GM12878 (cell line): Measurements from ENCODE around the gene ASPDH. TPM values are rescaled to one million over a fixed set of nuclear protein-coding genes. Genes with fewer than 3 reads are reported as not detected.

Experiments used
- ATAC-seq: fragments of 200-7000 bp; cut with Tn5 transposase; 3 replicates; pipeline ENCODE4 v1.9.1; 2020; ENCODE audit warnings: mild to moderate bottlenecking, moderate library complexity
- BruUV-seq: library from RNA; stranded (reverse); fragments of 400-500 nt; replicated peaks from 2 replicates; lab custom pipeline; 2021; lab: Mats Ljungman, UMichigan
- CTCF ChIA-PET: fragments of 300-600 bp; sonication (Branson Sonifier 250); formaldehyde crosslinking; extraction: SDS; loops from one replicate; lab custom pipeline; 2021; ENCODE audit warnings: inconsistent platforms; lab: Yijun Ruan, JAX
- POLR2A ChIA-PET: fragments of 350-600 bp; formaldehyde crosslinking; extraction: SDS; loops from one replicate; lab custom pipeline; 2021; ENCODE audit warnings: inconsistent platforms; lab: Charles Lee
- RAD21 ChIA-PET: fragments of 300-600 bp; sonication (Branson Sonifier 250); formaldehyde crosslinking; loops from one replicate; lab custom pipeline; 2023; ENCODE audit warnings: antibody characterized with exemption; ENCODE audit not compliant: unreplicated experiment; lab: Charles Lee
- SMC1A ChIA-PET: fragments of 300-600 bp; sonication (Branson Sonifier 250); formaldehyde crosslinking; loops from one replicate; lab custom pipeline; 2023; ENCODE audit not compliant: unreplicated experiment, uncharacterized antibody; lab: Charles Lee
- DNase-seq: peaks from one replicate; pipeline ENCODE4 v3.0.0-alpha.2; 2011; ENCODE audit warnings: low read depth, low spot score
- FAIRE-seq: peaks from 3 replicates; lab custom pipeline; 2011; peaks lifted over from hg19 to GRCh38; lab: Jason Lieb, UNC
- H2AFZ ChIP-seq: 2 replicates; pipeline ENCODE4 v1.6.0; 2011; ENCODE audit warnings: low read depth, low read length, control low read depth; ENCODE audit not compliant: control insufficient read depth
- H3K27ac ChIP-seq: 2 replicates; pipeline ENCODE4 v1.5.1; 2011; ENCODE audit warnings: control low read depth; ENCODE audit not compliant: control insufficient read depth, insufficient read depth
- H3K27me3 ChIP-seq, 2 experiments: replicated peaks in 1 of 2; 2 replicates each; pipeline versions ENCODE4 v1.6.0 to v1.6.1; 2011; ENCODE audit warnings: low read length in 1 of 2; ENCODE audit not compliant: control insufficient read depth in 2 of 2, insufficient read depth in 2 of 2
- H3K36me3 ChIP-seq, 2 experiments: 2 replicates each; pipeline ENCODE4 v1.5.1; 2011; ENCODE audit warnings: low read length in 1 of 2; ENCODE audit not compliant: control insufficient read depth in 2 of 2, insufficient read depth in 2 of 2
- H3K4me1 ChIP-seq: 2 replicates; pipeline ENCODE4 v1.6.1; 2011; ENCODE audit warnings: mild to moderate bottlenecking, low read length, moderate library complexity, mixed read lengths; ENCODE audit not compliant: control insufficient read depth, insufficient read depth
- H3K4me2 ChIP-seq: 2 replicates; pipeline ENCODE4 v1.6.0; 2011; ENCODE audit warnings: control low read depth; ENCODE audit not compliant: control insufficient read depth, insufficient read depth
- H3K4me3 ChIP-seq: fragments of 200-600 bp; sonication (generic); 2 replicates; pipeline ENCODE4 v1.5.1; 2016
- H3K79me2 ChIP-seq: 2 replicates; pipeline ENCODE4 v1.6.0; 2011; ENCODE audit warnings: low read length; ENCODE audit not compliant: control insufficient read depth, insufficient read depth
- H3K9ac ChIP-seq: 2 replicates; pipeline ENCODE4 v1.8.0; 2011; ENCODE audit warnings: low read length, control low read depth, mixed read lengths; ENCODE audit not compliant: control insufficient read depth, insufficient read depth
- H3K9me3 ChIP-seq: replicated peaks from 3 replicates; pipeline ENCODE4 v1.5.1; 2011; ENCODE audit warnings: mild to moderate bottlenecking, low read length; ENCODE audit not compliant: control insufficient read depth, insufficient read depth
- H4K20me1 ChIP-seq: 2 replicates; pipeline ENCODE4 v1.6.0; 2011; ENCODE audit not compliant: control insufficient read depth, insufficient read depth
- BCL3 ChIP-seq: IDR thresholded peaks from 2 replicates; pipeline ENCODE4 v1.6.1; 2011; ENCODE audit warnings: borderline replicate concordance, low read depth, mild to moderate bottlenecking, moderate library complexity, low read length; ENCODE audit not compliant: insufficient read depth, poor library complexity, severe bottlenecking
- EED ChIP-seq: sonication (generic); IDR thresholded peaks from 2 replicates; pipeline ENCODE4 v1.6.1; 2016; ENCODE audit warnings: antibody characterized with exemption, low read depth
- HDGF ChIP-seq: fragments of 450-650 bp; IDR thresholded peaks from 2 replicates; pipeline ENCODE4 v1.6.1; 2016; ENCODE audit warnings: antibody characterized with exemption
- KLF5 ChIP-seq: fragments of 450-650 bp; IDR thresholded peaks from 2 replicates; pipeline ENCODE4 v1.6.1; 2014; ENCODE audit warnings: mild to moderate bottlenecking; ENCODE audit not compliant: partially characterized antibody
- MEF2A ChIP-seq: IDR thresholded peaks from 2 replicates; pipeline ENCODE4 v1.6.1; 2011; ENCODE audit warnings: low read depth, mild to moderate bottlenecking, low read length, moderate library complexity; ENCODE audit not compliant: insufficient read depth
- NFYA ChIP-seq: IDR thresholded peaks from 2 replicates; pipeline ENCODE4 v1.6.1; 2011; ENCODE audit warnings: low read depth, mild to moderate bottlenecking, low read length, improper control_type of control experiment, borderline replicate concordance
- POU2F2 ChIP-seq: IDR thresholded peaks from 3 replicates; pipeline ENCODE4 v1.6.1; 2011; ENCODE audit warnings: low read depth, mild to moderate bottlenecking, low read length, borderline replicate concordance
- TBL1XR1 ChIP-seq: IDR thresholded peaks from 2 replicates; pipeline ENCODE4 v1.6.1; 2012; ENCODE audit warnings: low read depth, low read length, improper control_type of control experiment
- TCF7 ChIP-seq: IDR thresholded peaks from 2 replicates; pipeline ENCODE4 v1.6.1; 2014; ENCODE audit warnings: antibody characterized with exemption, borderline replicate concordance
- ZNF384 ChIP-seq: IDR thresholded peaks from 2 replicates; pipeline ENCODE4 v1.6.1; 2012; ENCODE audit warnings: low read depth, mild to moderate bottlenecking, low read length, improper control_type of control experiment, borderline replicate concordance
- WGBS: methylation state at CpG from one replicate; pipeline ENCODE4 v1.1.6; 2016; ENCODE audit warnings: low lambda C conversion rate; ENCODE audit not compliant: insufficient replicate concordance, insufficient coverage; ENCODE audit errors: missing lambda C conversion rate; 5-methylcytosine and 5-hydroxymethylcytosine counted together
- in situ Hi-C: fragments of 300-500 bp; cut with MboI; formaldehyde crosslinking; loops from 9 replicates; pipeline ENCODE4 v1.14.3; 2018; ENCODE audit warnings: mixed read lengths
- intact Hi-C: fragments of 100-400 bp; cut with micrococcal nuclease; formaldehyde crosslinking; loops from one replicate; pipeline ENCODE4 v1.14.2; 2022; ENCODE audit not compliant: unreplicated experiment
- polyA plus RNA-seq, 11 experiments: library from polyadenylated mRNA; depleted of rRNA in 4 of 11; unstranded in 6 of 11; stranded (reverse) in 5 of 11; fragments of >200 nt; fragmentation: Nextera tagmentation in 4 of 11; fragmentation: Illumina TruSeq in 1 of 11; extraction: Ambion mirVana in 4 of 11; extraction: Trizol in 1 of 11; gene quantifications; 1 replicate in 1 of 11; 2 replicates in 10 of 11; pipeline versions ENCODE4 v1.2.1 to v1.2.3, GENCODE V29; 2011 to 2016; ENCODE audit warnings: inconsistent platforms in 2 of 11, missing spikeins in 2 of 11, low read depth in 1 of 11
- total RNA-seq, 4 experiments: library from RNA; depleted of rRNA in 3 of 4; stranded (reverse); fragments of >200 nt in 3 of 4; fragmentation: Illumina TruSeq in 1 of 4; extraction: Trizol in 1 of 4; gene quantifications; 2 replicates each; pipeline versions ENCODE4 v1.2.1 to v1.2.3, GENCODE V29; 2013 to 2021
- TF ChIP-seq, protein P1 (sequence below): fragments of 150-350 bp; IDR thresholded peaks from 2 replicates; pipeline ENCODE4 v1.6.1; 2016; ENCODE audit warnings: low read depth, low read length
- TF ChIP-seq, protein P2 (sequence below): fragments of 450-650 bp; IDR thresholded peaks from 2 replicates; pipeline ENCODE4 v1.6.1; 2017; ENCODE audit warnings: mild to moderate bottlenecking, moderate library complexity

Gene ASPDH
- total and polyA plus RNA-seq, 10 of the 15 experiments (the other 5 are each of a cell fraction or from before 2014, with no cell fraction given), result not detected

DNA sequence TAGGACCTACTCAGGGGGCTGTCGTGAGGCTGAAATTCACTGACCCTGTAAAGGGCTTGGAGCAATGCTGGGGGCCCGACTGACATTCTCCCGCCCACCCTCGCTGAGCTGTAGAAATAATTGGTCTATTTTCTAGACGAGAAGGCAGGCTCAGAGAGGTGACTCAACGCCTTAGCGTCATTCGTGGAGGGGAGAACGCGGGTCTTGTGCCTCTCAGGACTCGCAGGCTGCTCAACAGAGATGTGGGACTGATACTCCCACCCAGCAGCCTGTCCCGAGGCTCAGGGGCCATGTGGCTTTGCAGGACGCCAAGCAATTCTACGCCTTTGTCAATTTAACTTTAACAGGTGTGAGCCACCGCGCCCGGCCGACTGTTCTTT, 23.6 kb upstream of the ASPDH start:
- FAIRE-seq, result no peak
- Histone ChIP-seq H4K20me1 (no peaks in the 10 kb centered on the region), H3K9ac (no peak overlapping the region), H2AFZ (no peak overlapping the region), H3K36me3 (no peaks in the 10 kb centered on the region), H3K79me2 (no peaks in the 10 kb centered on the region), H3K4me2 (no peak overlapping the region), H3K27me3 (no peaks in the 10 kb centered on the region), H3K9me3 (peaks cover 7% of the 10 kb centered on the region; the same call in 2 of the 3 replicates), H3K27ac (no peak overlapping the region), H3K4me3 (no peak overlapping the region), H3K4me1 (peaks cover 8% of the 10 kb centered on the region)
- ATAC-seq, result peak; percentile 17; the same call in 1 of the 3 replicates
- RAD21 ChIA-PET, result interaction anchor here (1.1 to 2.5 kb wide), 6 partner anchors 19 to 385 kb away, joined by 3 to 13 read pairs (median 8); no protein-coding TSS in a partner anchor
- no peak for DNase-seq
- CTCF ChIA-PET, result interaction anchor here (0.7 to 8.6 kb wide), 15 partner anchors 13 to 385 kb away, joined by 3 to 117 read pairs (median 5); no protein-coding TSS in a partner anchor
- BruUV-seq, result no TSS peak
- intact Hi-C loops, result loop anchor here (1.0 to 10.0 kb wide), 3 partner anchors 182 to 385 kb away; no protein-coding TSS in a partner anchor
- SMC1A ChIA-PET, result interaction anchor here (0.8 to 2.5 kb wide), 6 partner anchors 8 to 244 kb away, joined by 3 to 16 read pairs (median 4); no protein-coding TSS in a partner anchor
- POLR2A ChIA-PET, result interaction anchor here (0.5 kb wide), 1 partner anchor 183 kb away, joined by 3 read pairs; no protein-coding TSS in a partner anchor
- 52% methylated on average over 18 of the region's 18 CpGs for WGBS
- TF ChIP-seq TBL1XR1 (no peak), POU2F2 (no peak), MEF2A (no peak), HDGF (no peak), TCF7 (no peak), NFYA (no peak), KLF5 (no peak), ZNF384 (no peak), EED (no peak), BCL3 (no peak)
- TF ChIP-seq, protein P1, sequence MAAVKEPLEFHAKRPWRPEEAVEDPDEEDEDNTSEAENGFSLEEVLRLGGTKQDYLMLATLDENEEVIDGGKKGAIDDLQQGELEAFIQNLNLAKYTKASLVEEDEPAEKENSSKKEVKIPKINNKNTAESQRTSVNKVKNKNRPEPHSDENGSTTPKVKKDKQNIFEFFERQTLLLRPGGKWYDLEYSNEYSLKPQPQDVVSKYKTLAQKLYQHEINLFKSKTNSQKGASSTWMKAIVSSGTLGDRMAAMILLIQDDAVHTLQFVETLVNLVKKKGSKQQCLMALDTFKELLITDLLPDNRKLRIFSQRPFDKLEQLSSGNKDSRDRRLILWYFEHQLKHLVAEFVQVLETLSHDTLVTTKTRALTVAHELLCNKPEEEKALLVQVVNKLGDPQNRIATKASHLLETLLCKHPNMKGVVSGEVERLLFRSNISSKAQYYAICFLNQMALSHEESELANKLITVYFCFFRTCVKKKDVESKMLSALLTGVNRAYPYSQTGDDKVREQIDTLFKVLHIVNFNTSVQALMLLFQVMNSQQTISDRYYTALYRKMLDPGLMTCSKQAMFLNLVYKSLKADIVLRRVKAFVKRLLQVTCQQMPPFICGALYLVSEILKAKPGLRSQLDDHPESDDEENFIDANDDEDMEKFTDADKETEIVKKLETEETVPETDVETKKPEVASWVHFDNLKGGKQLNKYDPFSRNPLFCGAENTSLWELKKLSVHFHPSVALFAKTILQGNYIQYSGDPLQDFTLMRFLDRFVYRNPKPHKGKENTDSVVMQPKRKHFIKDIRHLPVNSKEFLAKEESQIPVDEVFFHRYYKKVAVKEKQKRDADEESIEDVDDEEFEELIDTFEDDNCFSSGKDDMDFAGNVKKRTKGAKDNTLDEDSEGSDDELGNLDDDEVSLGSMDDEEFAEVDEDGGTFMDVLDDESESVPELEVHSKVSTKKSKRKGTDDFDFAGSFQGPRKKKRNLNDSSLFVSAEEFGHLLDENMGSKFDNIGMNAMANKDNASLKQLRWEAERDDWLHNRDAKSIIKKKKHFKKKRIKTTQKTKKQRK, result no peak
- TF ChIP-seq, protein P2, sequence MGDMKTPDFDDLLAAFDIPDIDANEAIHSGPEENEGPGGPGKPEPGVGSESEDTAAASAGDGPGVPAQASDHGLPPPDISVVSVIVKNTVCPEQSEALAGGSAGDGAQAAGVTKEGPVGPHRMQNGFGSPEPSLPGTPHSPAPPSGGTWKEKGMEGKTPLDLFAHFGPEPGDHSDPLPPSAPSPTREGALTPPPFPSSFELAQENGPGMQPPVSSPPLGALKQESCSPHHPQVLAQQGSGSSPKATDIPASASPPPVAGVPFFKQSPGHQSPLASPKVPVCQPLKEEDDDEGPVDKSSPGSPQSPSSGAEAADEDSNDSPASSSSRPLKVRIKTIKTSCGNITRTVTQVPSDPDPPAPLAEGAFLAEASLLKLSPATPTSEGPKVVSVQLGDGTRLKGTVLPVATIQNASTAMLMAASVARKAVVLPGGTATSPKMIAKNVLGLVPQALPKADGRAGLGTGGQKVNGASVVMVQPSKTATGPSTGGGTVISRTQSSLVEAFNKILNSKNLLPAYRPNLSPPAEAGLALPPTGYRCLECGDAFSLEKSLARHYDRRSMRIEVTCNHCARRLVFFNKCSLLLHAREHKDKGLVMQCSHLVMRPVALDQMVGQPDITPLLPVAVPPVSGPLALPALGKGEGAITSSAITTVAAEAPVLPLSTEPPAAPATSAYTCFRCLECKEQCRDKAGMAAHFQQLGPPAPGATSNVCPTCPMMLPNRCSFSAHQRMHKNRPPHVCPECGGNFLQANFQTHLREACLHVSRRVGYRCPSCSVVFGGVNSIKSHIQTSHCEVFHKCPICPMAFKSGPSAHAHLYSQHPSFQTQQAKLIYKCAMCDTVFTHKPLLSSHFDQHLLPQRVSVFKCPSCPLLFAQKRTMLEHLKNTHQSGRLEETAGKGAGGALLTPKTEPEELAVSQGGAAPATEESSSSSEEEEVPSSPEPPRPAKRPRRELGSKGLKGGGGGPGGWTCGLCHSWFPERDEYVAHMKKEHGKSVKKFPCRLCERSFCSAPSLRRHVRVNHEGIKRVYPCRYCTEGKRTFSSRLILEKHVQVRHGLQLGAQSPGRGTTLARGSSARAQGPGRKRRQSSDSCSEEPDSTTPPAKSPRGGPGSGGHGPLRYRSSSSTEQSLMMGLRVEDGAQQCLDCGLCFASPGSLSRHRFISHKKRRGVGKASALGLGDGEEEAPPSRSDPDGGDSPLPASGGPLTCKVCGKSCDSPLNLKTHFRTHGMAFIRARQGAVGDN, result no peak
- in situ Hi-C loops, result loop anchor here (5.0 to 10.0 kb wide), 2 partner anchors 250 to 388 kb away; no protein-coding TSS in a partner anchor
